GM18505 (cell line): ENCODE measurements around the gene DNAH14.
"Not testable (repeated sequence)": the region's sequence is repeated elsewhere in the genome, so short reads cannot be mapped to it uniquely, and the experiment has no call there.

Experiments used
- ATAC-seq: cut with Tn5 transposase; IDR thresholded peaks from one replicate; pipeline ENCODE4 v1.9.1; 2021; ENCODE audit not compliant: unreplicated experiment
- POLR2A ChIP-seq: IDR thresholded peaks from 4 replicates; pipeline ENCODE4 v1.6.1; 2011; ENCODE audit warnings: borderline replicate concordance; ENCODE audit not compliant: insufficient read depth, insufficient read length; ENCODE audit errors: extremely low read depth

The DNAH14 gene

DNA sequence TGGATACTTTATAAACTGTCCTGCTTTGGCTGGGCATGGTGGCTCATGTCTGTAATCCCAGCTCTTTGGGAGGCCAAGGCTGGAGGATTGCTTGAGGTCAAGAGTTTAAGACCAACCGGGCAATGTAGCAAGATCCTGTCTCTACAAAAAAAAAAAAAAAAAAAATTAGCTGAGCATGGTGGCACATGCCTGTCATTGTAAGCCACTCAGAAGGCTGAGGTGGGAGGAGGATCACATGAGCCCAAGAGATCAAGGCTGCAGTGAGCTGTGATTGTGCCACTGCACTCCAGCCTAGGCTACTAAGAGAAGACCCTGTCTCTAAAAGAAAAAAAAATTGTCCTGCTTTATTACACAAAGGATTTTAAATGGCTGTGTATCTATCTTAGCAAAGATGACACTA, 403.2 kb downstream of the DNAH14 start:
- TF ChIP-seq POLR2A: no peak
- no peak for ATAC-seq

DNA sequence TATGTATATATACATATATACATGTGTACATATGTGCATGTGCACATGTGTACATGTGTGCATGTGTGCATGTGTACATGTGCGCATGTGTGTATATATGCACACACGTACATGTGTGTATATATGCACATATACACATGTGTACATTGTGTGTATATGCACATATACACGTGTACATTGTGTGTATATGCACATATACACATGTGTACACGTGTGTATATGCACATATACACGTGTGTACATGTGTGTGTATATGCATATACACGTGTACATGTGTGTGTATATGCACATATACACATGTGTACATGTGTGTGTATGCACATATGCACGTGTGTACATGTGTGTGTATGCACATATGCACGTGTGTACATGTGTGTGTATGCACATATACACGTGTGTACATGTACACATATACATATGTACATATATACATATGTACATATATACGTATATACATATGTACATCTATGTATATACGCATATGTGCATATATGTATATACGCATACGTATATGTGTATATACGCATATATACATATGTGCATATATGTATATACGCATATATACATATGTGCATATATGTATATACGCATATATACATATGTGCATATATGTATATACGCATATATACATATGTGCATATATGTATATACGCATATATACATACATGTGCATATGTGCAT, 405.8 kb downstream of the DNAH14 start:
- not testable (repeated sequence) for ATAC-seq

DNA sequence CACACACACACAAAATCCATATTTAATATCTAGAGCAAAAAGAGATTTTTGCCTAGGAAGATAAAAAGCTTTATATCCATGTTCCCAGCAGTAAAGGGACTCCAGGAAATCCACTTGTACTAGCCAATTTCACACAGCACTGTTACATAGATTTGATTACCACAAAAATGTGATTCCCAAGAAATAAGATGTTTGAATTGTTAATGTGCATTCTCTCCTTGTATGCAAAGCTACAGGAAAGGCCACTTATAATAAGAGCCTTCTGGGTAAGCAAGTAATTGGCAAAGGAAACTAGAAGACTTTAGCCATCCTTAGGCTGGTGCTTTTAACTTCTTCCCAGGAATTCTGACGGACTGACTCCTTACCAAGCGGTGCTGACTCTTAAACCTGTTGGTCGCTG, 409.1 kb downstream of the DNAH14 start:
- TF ChIP-seq POLR2A: no peak
- no peak for ATAC-seq

DNA sequence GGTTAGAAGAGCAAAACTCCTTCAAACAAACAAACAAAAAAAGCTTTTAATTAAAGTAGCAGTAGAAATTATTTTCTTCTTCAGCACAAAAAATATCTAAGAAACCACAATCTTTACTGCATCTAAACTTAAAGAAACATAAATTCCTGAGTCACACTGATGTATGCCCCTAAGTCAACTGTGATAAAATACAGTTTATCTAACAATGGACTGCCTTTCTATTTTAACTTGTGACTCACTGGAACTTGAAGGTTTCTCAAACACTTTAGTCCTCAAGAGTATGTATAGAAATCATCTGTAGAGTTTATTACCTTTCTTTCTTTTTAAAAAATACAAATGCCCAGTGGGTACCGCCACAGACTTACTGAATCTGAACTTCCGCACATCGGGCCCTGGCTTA, 412.2 kb downstream of the DNAH14 start:
- TF ChIP-seq POLR2A: no peak
- ATAC-seq: no peak

DNA sequence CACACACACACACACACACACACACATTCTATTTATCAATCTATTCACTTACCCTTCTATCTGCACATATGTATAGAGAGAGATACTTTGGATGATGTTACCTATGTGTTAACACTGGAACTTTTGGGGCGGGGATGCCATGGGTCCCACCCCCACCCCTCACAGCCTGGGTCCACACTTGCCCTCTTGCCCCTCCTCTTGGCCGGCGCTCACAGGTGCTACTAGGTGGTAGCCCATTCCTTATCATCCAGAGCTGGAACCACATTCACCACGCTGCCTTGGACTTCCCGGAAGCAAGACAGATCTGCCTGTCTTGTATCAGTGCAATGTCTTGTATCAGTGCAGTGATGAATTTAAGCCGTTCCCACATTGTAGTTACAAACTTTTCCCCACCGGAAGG, 413.2 kb downstream of the DNAH14 start:
- no peak for TF ChIP-seq POLR2A
- no peak for ATAC-seq

DNA sequence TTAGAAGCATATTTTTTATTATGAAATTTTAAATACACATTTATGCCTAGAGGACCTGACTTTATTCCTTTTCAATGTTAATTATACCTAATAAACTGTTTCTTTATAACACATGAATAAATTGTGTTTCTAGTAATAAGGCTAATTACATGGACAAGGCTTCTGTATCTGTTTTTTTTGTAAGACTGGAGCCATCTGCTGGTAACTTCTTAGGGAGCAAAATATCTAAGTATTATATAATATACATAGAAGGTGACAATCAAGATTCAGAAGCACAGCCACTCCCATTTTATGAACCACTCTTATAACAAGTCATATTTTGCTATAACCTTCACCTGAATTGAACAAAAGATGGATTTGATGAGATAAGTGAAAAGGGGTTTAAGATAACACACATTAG, 414.1 kb downstream of the DNAH14 start:
- ATAC-seq: no peak
- no peak for TF ChIP-seq POLR2A

DNA sequence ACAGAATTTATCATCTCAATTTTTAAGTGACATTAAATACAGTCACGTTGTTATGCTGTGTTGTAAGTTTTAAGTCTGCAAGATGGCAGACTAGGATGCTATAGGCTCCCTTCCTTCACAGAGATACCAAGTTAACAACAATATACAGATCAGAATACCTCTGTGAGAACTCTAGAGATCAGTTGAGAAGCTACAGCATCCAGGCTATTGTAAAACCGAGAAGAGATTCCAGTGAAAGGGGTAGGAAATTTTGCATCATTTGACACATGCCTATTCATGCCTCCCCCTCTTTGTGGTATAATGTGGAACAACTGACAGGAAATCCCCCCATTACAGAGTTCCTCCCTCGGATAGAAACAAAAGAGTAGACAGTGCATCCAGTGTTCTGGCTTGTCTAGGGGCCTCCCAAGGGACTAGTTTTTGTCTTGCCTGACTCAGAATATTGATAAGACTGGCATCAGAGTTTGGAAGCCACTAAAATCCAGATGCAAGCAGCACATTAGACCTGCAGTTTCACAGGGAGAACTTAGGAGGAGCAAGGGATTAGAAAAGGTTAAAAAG, 417.7 kb downstream of the DNAH14 start:
- no peak for TF ChIP-seq POLR2A
- ATAC-seq: no peak

DNA sequence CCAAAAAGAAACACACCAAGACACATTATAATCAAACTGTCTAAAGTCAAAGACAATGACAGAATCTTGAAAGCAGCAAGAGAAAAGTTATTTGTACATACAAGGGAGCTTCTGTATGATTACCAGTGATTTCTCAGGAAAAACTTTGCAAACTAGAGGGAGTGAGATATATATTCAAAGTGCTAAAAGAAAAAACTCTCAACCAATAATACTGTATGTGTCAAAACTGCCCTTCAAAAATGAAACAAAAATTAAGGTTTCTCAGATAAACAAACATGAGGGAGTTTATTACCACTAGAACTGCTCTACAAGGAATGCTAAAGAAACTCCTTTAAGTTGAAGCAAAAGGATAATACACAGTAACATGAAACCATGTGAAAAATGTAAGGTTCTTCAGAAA, 418.9 kb downstream of the DNAH14 start:
- TF ChIP-seq POLR2A: no peak
- ATAC-seq: no peak

DNA sequence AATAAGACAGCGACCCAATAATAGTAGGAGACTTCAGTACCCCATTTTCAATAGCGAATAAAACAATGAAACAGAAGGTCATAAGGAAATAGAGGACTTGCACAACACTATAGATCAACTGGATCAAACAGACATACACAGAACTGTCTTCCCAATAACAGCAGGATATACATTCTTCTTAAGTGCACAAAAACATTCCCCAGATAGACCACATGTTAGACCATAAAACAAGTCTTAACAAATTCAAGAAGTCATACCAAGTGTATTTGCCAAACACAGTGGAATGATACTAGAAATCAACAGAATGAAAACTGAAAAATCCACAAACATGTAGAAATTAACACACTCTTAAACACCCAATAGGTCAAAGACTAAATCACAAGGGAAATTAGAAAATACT, 420.4 kb downstream of the DNAH14 start:
- TF ChIP-seq POLR2A: no peak
- no peak for ATAC-seq

DNA sequence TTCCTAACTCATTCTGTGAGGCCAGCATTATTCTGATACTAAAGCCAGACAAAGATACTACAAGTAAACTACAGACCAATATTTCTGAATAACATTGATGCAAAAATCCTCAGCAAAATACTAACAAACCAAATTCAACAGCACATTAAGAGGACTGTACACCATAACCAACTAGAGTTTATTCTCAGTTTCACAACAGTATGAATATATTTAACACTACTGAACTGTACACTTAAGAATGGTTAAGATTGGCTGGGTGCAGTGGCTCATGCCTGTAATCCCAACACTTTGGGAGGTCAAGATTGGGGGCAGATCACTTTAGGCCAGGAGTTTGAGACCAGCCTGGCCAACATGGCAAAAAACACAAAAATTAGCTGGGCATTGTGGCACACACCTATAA, 421.4 kb downstream of the DNAH14 start:
- no peak for TF ChIP-seq POLR2A
- ATAC-seq: no peak

DNA sequence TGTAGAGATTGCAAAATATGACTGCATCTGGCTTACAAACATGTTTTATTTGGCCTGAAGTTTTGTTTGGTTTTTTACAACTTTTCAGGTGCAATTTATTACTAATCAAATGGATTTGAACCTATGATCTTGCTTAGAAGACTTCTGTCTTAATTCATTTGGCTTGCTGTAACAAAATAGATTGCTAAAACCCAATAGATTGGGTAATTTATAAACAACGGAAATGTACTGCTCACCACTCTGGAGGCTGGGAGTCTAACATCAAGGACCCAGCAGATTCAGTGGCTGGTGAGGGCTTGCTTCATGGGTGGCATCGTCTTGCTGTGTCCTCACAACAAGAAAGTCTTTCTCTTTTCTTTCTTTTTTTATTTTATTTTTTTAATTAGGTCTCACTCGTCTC, 425.4 kb downstream of the DNAH14 start:
- no peak for ATAC-seq

DNA sequence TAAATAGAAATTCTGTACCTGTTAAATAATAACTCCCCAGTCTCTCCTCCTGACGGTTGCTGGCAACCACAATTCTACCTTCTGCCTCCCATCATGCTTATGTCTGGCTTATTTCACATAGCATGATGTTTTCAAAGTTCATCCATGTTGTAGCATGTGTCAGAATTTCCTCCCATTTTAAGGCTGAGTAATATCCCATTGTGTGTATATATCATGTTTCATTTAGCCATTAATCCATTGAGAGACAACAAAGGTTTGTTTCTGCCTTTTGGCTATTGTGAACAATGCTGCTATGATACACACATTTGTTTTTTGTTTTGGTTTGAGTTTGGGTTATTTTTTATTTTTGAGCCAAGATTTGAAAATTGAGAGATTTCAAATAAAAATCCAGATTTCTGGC, 426.4 kb downstream of the DNAH14 start:
- ATAC-seq: no peak
- TF ChIP-seq POLR2A: no peak

More for the DNA sequence above, 425.4 kb downstream of the DNAH14 start:
- no peak for TF ChIP-seq POLR2A

DNA sequence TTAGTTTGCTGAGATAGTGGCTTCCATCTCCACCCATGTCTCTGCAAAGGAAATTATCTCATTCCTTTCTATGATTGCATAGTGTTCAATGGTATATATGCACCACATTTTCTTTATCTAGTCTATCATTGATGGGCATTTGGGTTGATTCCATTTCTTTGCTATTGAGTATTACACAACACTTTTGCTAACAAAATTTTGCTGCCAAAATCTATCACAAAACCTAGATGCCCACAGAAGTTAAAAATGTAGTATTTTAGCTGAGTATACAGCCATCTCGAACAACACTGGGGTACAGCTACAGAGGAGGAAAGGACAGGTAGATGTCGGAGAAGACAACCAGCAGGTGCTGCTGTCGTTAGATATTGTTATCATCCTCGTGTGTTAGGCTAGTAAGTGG, 430.6 kb downstream of the DNAH14 start:
- no peak for ATAC-seq
- TF ChIP-seq POLR2A: no peak

DNA sequence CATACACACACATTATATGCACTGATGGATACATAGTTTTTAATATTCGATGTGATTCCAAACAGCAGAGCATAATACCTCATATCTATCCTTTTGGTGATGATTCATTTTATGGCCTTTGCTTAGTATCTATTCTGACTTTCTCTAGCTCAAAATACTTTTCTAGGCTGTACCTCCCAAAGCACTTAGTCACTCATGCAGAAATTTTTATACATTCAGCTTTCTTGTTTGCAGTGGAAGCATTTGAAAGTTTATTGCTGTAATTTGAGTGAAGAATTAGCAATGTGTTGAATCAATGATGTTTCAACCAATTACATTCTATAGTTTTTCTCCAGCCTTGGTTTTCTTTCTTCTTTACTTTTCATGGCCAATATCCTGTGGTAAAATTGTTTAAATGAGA, 431.7 kb downstream of the DNAH14 start:
- TF ChIP-seq POLR2A: no peak
- no peak for ATAC-seq

DNA sequence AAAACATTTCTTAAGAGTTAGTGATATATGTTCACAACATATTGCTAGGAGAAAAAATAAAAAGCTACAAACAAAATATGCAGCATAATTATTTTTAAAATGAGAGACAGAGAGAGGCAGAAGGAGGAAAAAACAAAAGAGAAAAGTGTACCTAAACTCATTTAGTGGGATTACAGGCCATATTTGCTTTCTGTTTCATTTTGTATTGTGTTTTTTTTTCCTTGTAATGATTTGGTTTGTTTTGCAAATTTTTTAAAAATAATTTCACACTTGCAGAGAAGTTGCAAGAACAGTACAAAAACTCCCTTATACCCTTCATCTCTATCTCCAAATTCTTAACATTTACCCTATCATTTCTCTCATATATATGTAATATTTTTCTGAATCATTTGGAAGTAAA, 433.3 kb downstream of the DNAH14 start:
- no peak for ATAC-seq
- no peak for TF ChIP-seq POLR2A
